Psoas muscle (tissue), 8 donors: ENCODE results near the gene DDX3X. TPM values are rescaled to one million over a fixed set of nuclear protein-coding genes. Genes with fewer than 3 reads are reported as not detected.

Source experiments
- ATAC-seq, 4 donors: fragments of 200-7000 bp; cut with Tn5 transposase; one replicate each; pipeline ENCODE4 v1.9.1; 2020; ENCODE audit warnings: moderate library complexity in 3 of 4, mild to moderate bottlenecking in 2 of 4
- DNase-seq, 2 donors: peaks; one replicate each; pipeline ENCODE4 v3.0.0-alpha.2; 2020
- H3K27ac ChIP-seq: fragments of 200-600 bp; one replicate; pipeline ENCODE4 v1.8.0; 2022
- H3K27me3 ChIP-seq, 3 donors: fragments of 200-600 bp in 1 of 3; one replicate each; pipeline versions ENCODE4 v1.6.1 to v1.8.0; 2013 to 2022; ENCODE audit warnings: low read length in 2 of 3, mild to moderate bottlenecking in 2 of 3, moderate library complexity in 1 of 3; ENCODE audit not compliant: insufficient read depth in 3 of 3
- H3K36me3 ChIP-seq, 2 donors: fragments of 200-600 bp in 1 of 2; one replicate each; pipeline versions ENCODE4 v1.6.1 to v1.8.0; 2013 to 2022; ENCODE audit warnings: low read depth in 1 of 2, mild to moderate bottlenecking in 1 of 2, moderate library complexity in 1 of 2; ENCODE audit not compliant: insufficient read depth in 1 of 2
- H3K4me1 ChIP-seq: fragments of 200-600 bp; one replicate; pipeline ENCODE4 v1.8.0; 2022
- H3K4me3 ChIP-seq: fragments of 200-600 bp; one replicate; pipeline ENCODE4 v1.8.0; 2022; ENCODE audit warnings: mild to moderate bottlenecking
- H3K9me3 ChIP-seq: fragments of 200-600 bp; one replicate; pipeline ENCODE4 v1.8.0; 2022
- CTCF ChIP-seq: fragments of 200-600 bp; IDR thresholded peaks from one replicate; pipeline ENCODE4 v1.8.0; 2022; ENCODE audit warnings: antibody characterized with exemption
- WGBS, 3 donors: extraction: QIAGEN DNeasy Blood & Tissue Kit; methylation state at CpG; one replicate each; pipeline versions ENCODE4 v1.1.6 to v1.1.7; 2013; 5-methylcytosine and 5-hydroxymethylcytosine counted together
- intact Hi-C, 2 donors: fragments of 100-400 bp; cut with DNase I; formaldehyde crosslinking; loops; one replicate each; pipeline versions ENCODE4 v1.11.0 to v1.14.2; 2022
- polyA plus RNA-seq, 3 donors: library from polyadenylated mRNA; stranded (reverse); fragments of 200-250 nt; gene quantifications; one replicate each; pipeline ENCODE4 v1.2.3, GENCODE V29; 2013
- total RNA-seq, 4 donors: library from RNA; stranded (reverse); fragmentation: NEBNext Ultra II Directional in 2 of 4; extraction: Animal tissue kit (Norgen Biotek cat#: 25700) in 2 of 4; gene quantifications; one replicate each; pipeline versions ENCODE4 v1.2.1 to v1.2.4, GENCODE V29; 2021 to 2023
- donor health status: healthy with polysubstance abuse.
- donor health status: DM: no; HTN: no; CAD: no; lungs with moderate emphysema.
- donor health status: Bipolar disorder and iron deficiency.
- donor health status: healthy.
- donor health status: DM: yes; HTN: yes; CAD: no.
- donor health status: DM: no; HTN: no; CAD: no.
- donor health status: DM: no; HTN: no; CAD: no.
- donor health status: DM: yes; HTN: yes; CAD: no.

The DDX3X gene
- total and polyA plus RNA-seq, 7 donors: 83.1 to 408 (median 256) TPM

- Histone ChIP-seq H3K36me3 (no peaks in the 10 kb centered on the region), H3K9me3 (no peaks in the 10 kb centered on the region), H3K27me3 (peaks cover 0 to 3% (median 0%) of the 10 kb centered on the region in 3 donors), H3K4me1 (no peaks in the 10 kb centered on the region), H3K4me3 (no peak overlapping the region), H3K27ac (no peak overlapping the region)
- 83 to 94% (median 90%) methylated on average over 9 of the region's 9 CpGs for WGBS, 3 donors
- intact Hi-C loops: no loop called here
- TF ChIP-seq CTCF: no peak
- DNase-seq (no peak), ATAC-seq (no peak)
Measured at GRCh38 chrX:41304178-41304577, 29.8 kb upstream of the DDX3X start.

DNA sequence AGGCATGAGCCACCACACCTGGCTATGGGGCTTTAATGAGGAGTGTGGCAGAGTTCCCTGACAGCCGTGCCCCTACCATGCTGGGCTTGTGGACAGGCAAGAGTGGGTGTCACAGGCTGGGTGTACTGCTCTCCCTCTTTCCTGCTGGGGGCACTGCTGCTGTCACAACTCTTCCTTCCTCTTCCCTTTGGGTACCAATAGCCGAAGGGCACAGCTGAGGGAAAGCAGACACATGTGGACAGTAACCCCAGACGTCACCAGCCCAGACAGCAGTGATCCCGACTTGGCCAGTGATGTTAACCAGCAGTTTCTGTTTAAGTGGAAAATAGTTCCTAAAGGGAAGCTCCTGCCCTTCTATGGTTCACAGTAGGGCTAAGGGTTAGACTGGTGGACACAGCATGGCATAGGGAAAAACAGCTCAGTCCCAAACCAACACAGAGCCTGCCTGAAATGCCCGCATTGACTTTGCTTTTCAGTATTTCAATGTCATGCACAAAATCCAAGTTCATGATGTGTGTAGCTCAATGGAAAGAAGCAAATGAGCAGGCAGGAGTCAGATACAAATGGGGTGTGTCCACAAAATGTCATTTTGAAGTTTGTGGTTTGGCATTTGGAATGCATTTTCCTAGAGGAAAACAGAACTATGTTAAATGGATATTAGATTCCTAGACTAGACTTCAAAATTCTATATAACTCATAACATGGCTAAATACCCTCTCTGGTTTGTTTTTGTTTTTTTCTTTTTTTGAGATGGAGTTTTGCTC, 24.9 kb upstream of the DDX3X start:
- ATAC-seq: no peak
- 62 to 78% (median 71%) methylated on average over 4 to 5 of the region's 5 CpGs for WGBS, 3 donors

GRCh38 chrX:41312786-41313185, 21.2 kb upstream of the DDX3X start:
- no peak for DNase-seq
- Histone ChIP-seq H3K27ac (no peak overlapping the region), H3K4me1 (no peaks in the 10 kb centered on the region), H3K27me3 (peaks cover 0 to 3% (median 0%) of the 10 kb centered on the region in 3 donors), H3K9me3 (no peaks in the 10 kb centered on the region), H3K4me3 (no peak overlapping the region), H3K36me3 (no peaks in the 10 kb centered on the region)
- ATAC-seq: no peak
- WGBS, 3 donors: 69 to 93% (median 84%) methylated on average over 1 of the region's 1 CpG
- no peak for TF ChIP-seq CTCF
- intact Hi-C loops: no loop called here

More for the DNA sequence above, 24.9 kb upstream of the DDX3X start:
- Histone ChIP-seq H3K4me3 (no peak overlapping the region), H3K27me3 (peaks cover 0 to 3% (median 0%) of the 10 kb centered on the region in 3 donors), H3K9me3 (no peaks in the 10 kb centered on the region), H3K4me1 (no peaks in the 10 kb centered on the region), H3K27ac (no peak overlapping the region), H3K36me3 (no peaks in the 10 kb centered on the region)
- no peak for DNase-seq
- intact Hi-C loops: no loop called here
- TF ChIP-seq CTCF: no peak

DNA sequence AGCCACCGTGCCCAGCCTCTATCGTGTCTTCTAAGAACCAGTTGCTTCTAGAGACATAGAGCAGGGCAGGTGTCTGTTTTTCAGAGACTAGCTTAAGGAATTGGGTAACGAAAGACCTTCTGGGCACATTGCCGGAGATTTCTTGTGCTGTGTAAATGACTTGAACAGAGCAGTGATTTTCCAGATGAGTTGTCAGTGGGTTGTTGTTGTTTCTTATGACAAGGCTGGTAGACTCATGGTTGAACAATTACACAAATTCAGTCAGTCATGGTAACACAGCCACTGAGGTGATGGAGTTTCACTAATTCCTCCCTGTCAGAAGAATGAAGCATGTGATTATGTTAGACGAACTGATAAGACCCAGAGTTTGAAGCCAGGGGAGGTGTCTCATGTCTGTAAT, 20.5 kb upstream of the DDX3X start:
- TF ChIP-seq CTCF: no peak
- Histone ChIP-seq H3K4me3 (no peak overlapping the region), H3K36me3 (no peaks in the 10 kb centered on the region), H3K4me1 (no peaks in the 10 kb centered on the region), H3K27ac (peak overlapping the region; percentile 58), H3K9me3 (no peaks in the 10 kb centered on the region), H3K27me3 (peaks cover 0 to 3% (median 0%) of the 10 kb centered on the region in 3 donors)
- WGBS, 3 donors: 61 to 87% (median 79%) methylated on average over 5 of the region's 5 CpGs
- peak in 3 of 4 donors; percentile 43 to 59 (median 51) for ATAC-seq
- intact Hi-C loops: no loop called here
- no peak for DNase-seq
